GM12891 (cell line): ENCODE data around the gene FAM216B.

Source experiments
- POLR2A ChIP-seq: IDR thresholded peaks from 2 replicates; pipeline ENCODE4 v1.6.1; 2011; ENCODE audit warnings: low read depth, low read length, control low read depth
- TAF1 ChIP-seq: IDR thresholded peaks from 2 replicates; pipeline ENCODE4 v1.6.1; 2011; ENCODE audit warnings: low read depth, low read length, control low read depth

DNA sequence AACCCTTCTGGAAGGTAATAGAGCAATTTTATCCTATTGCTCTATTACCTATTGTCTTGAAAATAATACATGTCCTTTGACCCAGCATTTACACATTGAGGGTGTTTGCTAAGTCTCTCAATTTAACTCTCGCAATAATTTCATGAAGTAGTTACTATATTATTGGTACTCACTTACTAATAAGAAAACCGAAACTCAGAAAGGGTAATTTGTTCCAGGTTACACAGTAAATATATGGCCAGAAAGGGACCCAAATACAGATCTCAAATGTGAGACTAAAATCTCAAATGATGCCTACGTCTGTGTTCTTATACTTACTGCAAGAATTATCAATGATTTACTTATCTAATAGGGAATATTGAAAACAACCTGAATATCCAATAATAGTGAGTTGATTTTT lies 29.7 kb upstream of the FAM216B start:
- TF ChIP-seq TAF1 (no peak), POLR2A (no peak)
